H9 (cell line): ENCODE measurements around the gene WNT9A. TPM values are rescaled to one million over a fixed set of nuclear protein-coding genes. Genes with fewer than 3 reads are reported as not detected.
A peak's percentile ranks its signal among the peaks of the same experiment; 100 is the strongest.

Experiments
- DNase-seq: peaks from one replicate; pipeline ENCODE4 v3.0.0-alpha.2; 2017
- H2AFZ ChIP-seq: one replicate; pipeline ENCODE4 v1.6.1; 2013; ENCODE audit warnings: mild to moderate bottlenecking, low read length, control low read depth, moderate library complexity
- H2AK5ac ChIP-seq: 2 replicates; pipeline ENCODE4 v1.6.1; 2013; ENCODE audit warnings: low read length, control low read depth, mixed read lengths; ENCODE audit not compliant: insufficient read length
- H2BK120ac ChIP-seq: one replicate; pipeline ENCODE4 v1.6.1; 2013; ENCODE audit warnings: low read depth, mild to moderate bottlenecking, low read length, control low read depth, inconsistent platforms; ENCODE audit not compliant: poor library complexity, severe bottlenecking
- H2BK12ac ChIP-seq: 2 replicates; pipeline ENCODE4 v1.6.1; 2013; ENCODE audit warnings: low read length, control low read depth, mixed read lengths, low read depth; ENCODE audit not compliant: insufficient read length
- H2BK15ac ChIP-seq: 2 replicates; pipeline ENCODE4 v1.6.1; 2013; ENCODE audit warnings: low read depth, low read length, control low read depth
- H2BK20ac ChIP-seq: one replicate; pipeline ENCODE4 v1.6.1; 2013; ENCODE audit warnings: low read depth, mild to moderate bottlenecking, low read length, control low read depth, inconsistent platforms; ENCODE audit not compliant: poor library complexity, severe bottlenecking
- H2BK5ac ChIP-seq: 2 replicates; pipeline ENCODE4 v1.6.1; 2013; ENCODE audit warnings: low read length, control low read depth, mixed read lengths; ENCODE audit not compliant: insufficient read length
- H3K14ac ChIP-seq: 2 replicates; pipeline ENCODE4 v1.6.1; 2013; ENCODE audit warnings: low read length, control low read depth; ENCODE audit not compliant: insufficient read depth
- H3K18ac ChIP-seq: 2 replicates; pipeline ENCODE4 v1.6.1; 2013; ENCODE audit warnings: low read depth, mild to moderate bottlenecking, mixed read lengths, low read length, control low read depth; ENCODE audit not compliant: insufficient read length
- H3K23ac ChIP-seq: 2 replicates; pipeline ENCODE4 v1.6.1; 2013; ENCODE audit warnings: low read length, control low read depth, mixed read lengths, low read depth; ENCODE audit not compliant: insufficient read length
- H3K23me2 ChIP-seq: 2 replicates; pipeline ENCODE4 v1.6.1; 2013; ENCODE audit warnings: low read depth, mild to moderate bottlenecking, mixed read lengths, low read length, control low read depth; ENCODE audit not compliant: insufficient read length, poor library complexity, severe bottlenecking
- H3K27ac ChIP-seq: 2 replicates; pipeline ENCODE4 v1.5.1; 2013; ENCODE audit warnings: low read length, control low read depth, mixed read lengths, low read depth; ENCODE audit not compliant: insufficient read length
- H3K27me3 ChIP-seq: 2 replicates; pipeline ENCODE4 v1.6.1; 2013; ENCODE audit warnings: low read length, control low read depth, inconsistent platforms; ENCODE audit not compliant: insufficient read depth
- H3K4ac ChIP-seq: 2 replicates; pipeline ENCODE4 v1.6.1; 2013; ENCODE audit warnings: low read depth, mild to moderate bottlenecking, control low read depth, inconsistent platforms, low read length, moderate library complexity
- H3K4me1 ChIP-seq: 2 replicates; pipeline ENCODE4 v1.6.1; 2013; ENCODE audit warnings: low read length, control low read depth, inconsistent platforms; ENCODE audit not compliant: insufficient read depth
- H3K4me2 ChIP-seq: 2 replicates; pipeline ENCODE4 v1.6.1; 2013; ENCODE audit warnings: low read length, control low read depth, mixed read lengths; ENCODE audit not compliant: insufficient read length, insufficient read depth
- H3K56ac ChIP-seq: 2 replicates; pipeline ENCODE4 v1.6.1; 2013; ENCODE audit warnings: low read depth, mild to moderate bottlenecking, mixed read lengths, low read length, control low read depth; ENCODE audit not compliant: insufficient read length
- H3K79me1 ChIP-seq: 2 replicates; pipeline ENCODE4 v1.6.1; 2013; ENCODE audit warnings: low read depth, mild to moderate bottlenecking, moderate library complexity, low read length, control low read depth, inconsistent platforms; ENCODE audit not compliant: insufficient read depth, poor library complexity, severe bottlenecking
- H3K79me2 ChIP-seq: 2 replicates; pipeline ENCODE4 v1.6.1; 2013; ENCODE audit warnings: low read length, control low read depth, inconsistent platforms; ENCODE audit not compliant: insufficient read depth
- H3K9ac ChIP-seq: 2 replicates; pipeline ENCODE4 v1.6.1; 2013; ENCODE audit warnings: low read length, control low read depth, mixed read lengths; ENCODE audit not compliant: insufficient read length; ENCODE audit errors: extremely low read depth
- H3K9me3 ChIP-seq: one replicate; pipeline ENCODE4 v1.6.1; 2013; ENCODE audit warnings: low read depth, low read length, inconsistent platforms; ENCODE audit not compliant: control insufficient read depth
- H3T11ph ChIP-seq: one replicate; pipeline ENCODE4 v1.6.1; 2013; ENCODE audit warnings: mild to moderate bottlenecking, low read length, control low read depth, inconsistent platforms
- H4K20me1 ChIP-seq: one replicate; pipeline ENCODE4 v1.6.1; 2013; ENCODE audit not compliant: control insufficient read depth, insufficient read length, insufficient read depth
- H4K5ac ChIP-seq: 2 replicates; pipeline ENCODE4 v1.6.1; 2013; ENCODE audit warnings: low read depth, mild to moderate bottlenecking, mixed read lengths, low read length, control low read depth; ENCODE audit not compliant: insufficient read length
- H4K8ac ChIP-seq: replicated peaks from 2 replicates; pipeline ENCODE4 v1.6.1; 2013; ENCODE audit warnings: low read length, control low read depth, mixed read lengths, low read depth; ENCODE audit not compliant: insufficient read length
- H4K91ac ChIP-seq: 2 replicates; pipeline ENCODE4 v1.6.1; 2013; ENCODE audit warnings: low read depth, mild to moderate bottlenecking, moderate library complexity, mixed read lengths, low read length, control low read depth; ENCODE audit not compliant: insufficient read length
- H3K27ac Mint-ChIP-seq, 3 experiments: 2 replicates in 2 of 3; 3 replicates in 1 of 3; pipeline ENCODE4 v1.8.0; 2020 to 2021; ENCODE audit warnings: mixed read lengths in 3 of 3, mild to moderate bottlenecking in 1 of 3, moderate library complexity in 1 of 3
- H3K27me3 Mint-ChIP-seq: 2 replicates; pipeline ENCODE4 v1.8.0; 2021; ENCODE audit warnings: low read depth, mild to moderate bottlenecking, moderate library complexity, mixed read lengths
- H3K36me3 Mint-ChIP-seq, 3 experiments: 2 replicates in 2 of 3; 3 replicates in 1 of 3; pipeline ENCODE4 v1.8.0; 2020 to 2021; ENCODE audit warnings: low read depth in 3 of 3, mixed read lengths in 3 of 3; ENCODE audit not compliant: insufficient read depth in 1 of 3
- H3K4me1 Mint-ChIP-seq, 2 experiments: 2 replicates each; pipeline ENCODE4 v1.8.0; 2020; ENCODE audit warnings: mixed read lengths in 2 of 2
- H3K4me3 Mint-ChIP-seq, 2 experiments: 2 replicates in 1 of 2; 3 replicates in 1 of 2; pipeline ENCODE4 v1.8.0; 2020 to 2021; ENCODE audit warnings: mild to moderate bottlenecking in 2 of 2, mixed read lengths in 2 of 2, moderate library complexity in 1 of 2
- H3K9me3 Mint-ChIP-seq, 2 experiments: 2 replicates in 1 of 2; 3 replicates in 1 of 2; pipeline ENCODE4 v1.8.0; 2020; ENCODE audit warnings: mild to moderate bottlenecking in 2 of 2, mixed read lengths in 2 of 2, moderate library complexity in 1 of 2
- CTCF ChIP-seq: fragments of 200-600 bp; sonication (generic); conservative IDR thresholded peaks from 3 replicates; pipeline ENCODE4 v1.8.0; 2021; ENCODE audit warnings: antibody characterized with exemption, mild to moderate bottlenecking
- WGBS: extraction: QIAGEN DNeasy Blood & Tissue Kit; methylation state at CpG from one replicate; pipeline ENCODE4 v1.1.7; 2013; ENCODE audit warnings: missing lambda C conversion rate, low lambda C conversion rate, mixed read lengths; ENCODE audit not compliant: insufficient read length; ENCODE audit errors: extremely low coverage; 5-methylcytosine and 5-hydroxymethylcytosine counted together
- total RNA-seq: library from RNA; stranded (reverse); gene quantifications from 2 replicates; pipeline ENCODE4 v1.2.1, GENCODE V29; 2021

Gene WNT9A
- total RNA-seq, 1 experiment from 2014 or later, result 0.77 TPM

GRCh38 chr1:227897704-227898438 lies 49.9 kb downstream of the WNT9A start:
- H3K27ac ChIP-seq, result no peak overlapping the region
- no peak overlapping the region for H3K14ac ChIP-seq
- no peak overlapping the region for H2BK120ac ChIP-seq
- H4K20me1 ChIP-seq, result no peaks in the 10 kb centered on the region
- H2AFZ ChIP-seq, result no peak overlapping the region
- H2BK5ac ChIP-seq, result no peak overlapping the region
- no peak overlapping the region; a peak in 1 of 5 replicates for H3K4me3 Mint-ChIP-seq
- no peak overlapping the region for H3K4me2 ChIP-seq
- H2BK12ac ChIP-seq, result no peak overlapping the region
- no peaks in the 10 kb centered on the region for H3K4me1 ChIP-seq
- no peak overlapping the region for H3K9ac ChIP-seq
- no peak overlapping the region for H4K5ac ChIP-seq
- no peak overlapping the region for H2BK20ac ChIP-seq
- no peak overlapping the region for H3K4ac ChIP-seq
- WGBS, result no CpG with 5 or more reads among the region's 6 CpGs
- H3K23me2 ChIP-seq, result no peaks in the 10 kb centered on the region
- no peaks in the 10 kb centered on the region for H3K9me3 Mint-ChIP-seq
- H2AK5ac ChIP-seq, result no peak overlapping the region
- H3K4me1 Mint-ChIP-seq, result peaks cover under 1 to 17% of the 10 kb centered on the region in 2 experiments
- TF ChIP-seq CTCF, result no peak
- no peaks in the 10 kb centered on the region for H3K27me3 Mint-ChIP-seq
- H3K79me2 ChIP-seq, result no peaks in the 10 kb centered on the region
- H2BK15ac ChIP-seq, result no peak overlapping the region
- no peak overlapping the region for H4K91ac ChIP-seq
- no peak overlapping the region for H4K8ac ChIP-seq
- H3T11ph ChIP-seq, result no peak overlapping the region
- H3K9me3 ChIP-seq, result no peaks in the 10 kb centered on the region
- no peak overlapping the region for H3K27ac Mint-ChIP-seq
- no peaks in the 10 kb centered on the region; a peak in 1 of 7 replicates for H3K36me3 Mint-ChIP-seq
- H3K18ac ChIP-seq, result no peak overlapping the region
- no peaks in the 10 kb centered on the region for H3K27me3 ChIP-seq
- peak; percentile 19 for DNase-seq
- H3K23ac ChIP-seq, result no peak overlapping the region
- no peak overlapping the region for H3K56ac ChIP-seq
- no peaks in the 10 kb centered on the region for H3K79me1 ChIP-seq
